Left kidney (tissue), 2 donors: Measurements from ENCODE around the gene CHI3L1. TPM values are rescaled to one million over a fixed set of nuclear protein-coding genes. Genes with fewer than 3 reads are reported as not detected.

Source experiments
- DNase-seq: peaks from one replicate; pipeline ENCODE4 v3.0.0-alpha.2; 2013
- polyA plus RNA-seq: library from polyadenylated mRNA; unstranded; fragments of 120-200 nt; gene quantifications from one replicate; pipeline ENCODE4 v1.2.1, GENCODE V29; 2013; ENCODE audit not compliant: insufficient read length

Gene CHI3L1
- polyA plus RNA-seq, 1 donor: 7.4 TPM

DNA sequence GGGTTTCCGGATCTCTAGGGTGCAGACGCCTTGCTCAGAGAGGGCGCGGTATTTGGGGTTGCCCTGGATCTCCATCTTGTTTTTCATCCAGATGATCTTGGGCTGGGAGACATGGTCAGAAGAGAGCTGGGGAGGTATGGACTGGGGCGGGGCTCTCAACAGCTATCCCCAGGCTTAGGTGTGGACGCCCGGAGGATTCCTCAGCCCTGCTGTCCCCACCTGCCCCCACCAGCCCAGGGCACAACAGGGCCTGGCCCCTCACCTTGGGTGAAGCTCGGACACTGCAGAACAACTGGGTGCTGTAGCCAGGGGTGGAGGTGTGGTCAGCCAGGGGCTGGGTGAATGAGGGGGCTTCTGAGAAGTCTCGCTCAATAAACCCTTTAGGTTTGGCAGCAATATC, 17.5 kb downstream of the CHI3L1 start:
- DNase-seq: no peak

DNA sequence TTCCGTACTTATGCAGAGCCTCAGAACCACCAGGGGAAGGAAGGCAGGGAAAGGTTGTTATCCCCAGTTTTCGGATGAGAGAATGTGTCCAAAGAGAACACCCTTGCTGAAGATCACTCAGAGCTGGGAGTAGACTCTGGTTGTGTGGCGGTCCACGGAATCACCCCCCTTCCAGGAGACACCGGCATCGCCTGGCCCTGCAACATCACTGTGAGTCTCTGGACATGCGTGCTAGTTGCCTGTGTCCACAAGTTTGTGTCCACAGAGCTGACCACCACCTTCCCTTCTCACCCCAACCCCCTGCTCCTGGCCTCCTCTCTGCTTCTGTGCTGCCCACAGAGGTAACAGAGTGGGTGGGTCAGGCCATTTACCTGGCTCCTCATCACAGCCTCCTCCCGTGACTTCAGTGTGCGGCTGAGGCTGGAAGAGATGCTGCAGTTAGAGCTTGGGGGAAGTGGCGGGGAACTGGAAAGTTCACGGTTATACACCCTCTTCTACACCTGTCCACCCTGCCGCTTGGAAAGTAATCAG, 18.2 kb downstream of the CHI3L1 start:
- no peak for DNase-seq

DNA sequence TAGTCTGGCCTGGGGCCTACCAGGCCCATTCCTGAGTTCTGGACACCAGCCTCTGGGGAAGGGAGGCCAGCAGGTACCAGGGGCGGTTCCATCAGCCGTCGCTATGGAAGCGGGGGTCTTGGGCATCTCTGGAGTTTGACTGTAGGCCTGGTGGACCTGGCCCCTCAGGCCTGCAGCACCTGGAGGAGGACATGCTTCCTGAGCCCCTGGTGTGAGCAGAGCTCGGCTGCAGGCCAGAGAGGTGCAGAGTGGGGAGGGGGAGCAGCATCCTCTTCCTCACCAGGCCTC, 18.6 kb downstream of the CHI3L1 start:
- no peak for DNase-seq

DNA sequence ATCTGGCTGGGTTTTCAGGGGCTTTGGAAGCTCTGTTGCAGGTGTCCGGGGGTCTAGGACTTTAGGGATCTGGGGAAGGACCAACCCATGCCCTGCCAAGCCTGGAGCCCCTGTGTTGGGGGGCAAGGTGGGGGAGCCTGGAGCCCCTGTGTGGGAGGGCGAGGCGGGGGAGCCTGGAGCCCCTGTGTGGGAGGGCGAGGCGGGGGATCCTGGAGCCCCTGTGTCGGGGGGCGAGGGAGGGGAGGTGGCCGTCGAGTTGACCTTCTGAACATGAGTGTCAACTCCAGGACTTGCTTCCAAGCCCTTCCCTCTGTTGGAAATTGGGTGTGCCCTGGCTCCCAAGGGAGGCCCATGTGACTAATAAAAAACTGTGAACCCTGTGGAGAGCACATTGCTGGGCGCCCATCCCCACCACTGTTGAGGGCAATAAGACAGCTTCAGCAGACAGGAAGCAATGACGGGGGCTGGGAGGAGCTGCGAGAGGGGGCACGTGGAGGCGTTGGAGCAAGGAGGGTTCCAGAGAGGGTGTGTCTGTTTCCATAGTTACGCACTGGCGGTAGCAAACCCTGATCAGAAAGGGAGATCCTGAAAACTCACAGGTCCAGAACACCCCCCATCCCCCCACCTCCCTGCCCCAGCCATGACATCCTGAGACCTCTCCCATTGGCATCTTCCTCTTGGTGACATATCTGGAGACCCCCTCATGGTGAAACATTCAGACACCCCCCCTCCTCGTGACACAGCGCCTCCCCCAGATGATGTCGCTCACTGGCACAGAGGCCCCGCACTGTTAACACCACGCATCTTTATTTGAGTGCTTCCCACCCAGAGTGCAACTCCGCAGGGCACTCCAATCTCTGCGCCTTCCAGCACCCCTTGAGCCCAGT, 19.2 kb downstream of the CHI3L1 start:
- no peak for DNase-seq

DNA sequence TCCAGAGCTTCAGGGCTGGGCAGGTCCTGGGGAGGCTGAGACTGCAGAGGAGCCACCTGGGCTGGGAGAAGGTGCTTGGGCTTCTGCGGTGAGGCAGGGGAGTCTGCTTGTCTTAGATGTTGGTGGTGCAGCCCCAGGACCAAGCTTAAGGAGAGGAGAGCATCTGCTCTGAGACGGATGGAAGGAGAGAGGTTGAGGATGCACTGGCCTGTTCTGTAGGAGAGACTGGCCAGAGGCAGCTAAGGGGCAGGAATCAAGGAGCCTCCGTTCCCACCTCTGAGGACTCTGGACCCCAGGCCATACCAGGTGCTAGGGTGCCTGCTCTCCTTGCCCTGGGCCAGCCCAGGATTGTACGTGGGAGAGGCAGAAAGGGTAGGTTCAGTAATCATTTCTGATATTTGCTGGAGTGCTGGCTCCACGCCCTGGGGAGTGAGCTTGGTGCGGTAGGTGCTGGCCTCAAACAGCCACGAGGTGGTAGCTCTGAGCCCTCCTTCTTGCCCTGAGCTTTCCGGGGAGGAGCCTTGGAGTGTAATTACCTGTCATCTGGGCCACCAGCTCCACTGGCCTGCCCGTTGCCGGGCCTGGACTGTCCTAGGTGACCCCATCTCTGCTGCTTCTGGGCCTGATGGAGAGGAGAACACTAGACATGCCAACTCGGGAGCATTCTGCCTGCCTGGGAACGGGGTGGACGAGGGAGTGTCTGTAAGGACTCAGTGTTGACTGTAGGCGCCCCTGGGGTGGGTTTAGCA, 20.1 kb downstream of the CHI3L1 start:
- DNase-seq: no peak

DNA sequence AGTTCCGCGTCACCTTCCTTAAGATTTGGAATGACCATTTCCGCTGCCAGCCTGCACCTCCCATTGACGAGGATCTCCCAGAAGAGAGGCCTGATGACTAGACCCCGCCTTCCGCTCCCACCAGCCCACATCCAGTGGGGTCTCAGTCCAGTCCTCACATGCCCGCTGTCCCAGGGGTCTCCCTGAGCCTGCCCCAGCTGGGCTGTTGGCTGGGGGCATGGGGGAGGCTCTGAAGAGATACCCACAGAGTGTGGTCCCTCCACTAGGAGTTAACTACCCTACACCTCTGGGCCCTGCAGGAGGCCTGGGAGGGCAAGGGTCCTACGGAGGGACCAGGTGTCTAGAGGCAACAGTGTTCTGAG, 20.7 kb downstream of the CHI3L1 start:
- DNase-seq: no peak

DNA sequence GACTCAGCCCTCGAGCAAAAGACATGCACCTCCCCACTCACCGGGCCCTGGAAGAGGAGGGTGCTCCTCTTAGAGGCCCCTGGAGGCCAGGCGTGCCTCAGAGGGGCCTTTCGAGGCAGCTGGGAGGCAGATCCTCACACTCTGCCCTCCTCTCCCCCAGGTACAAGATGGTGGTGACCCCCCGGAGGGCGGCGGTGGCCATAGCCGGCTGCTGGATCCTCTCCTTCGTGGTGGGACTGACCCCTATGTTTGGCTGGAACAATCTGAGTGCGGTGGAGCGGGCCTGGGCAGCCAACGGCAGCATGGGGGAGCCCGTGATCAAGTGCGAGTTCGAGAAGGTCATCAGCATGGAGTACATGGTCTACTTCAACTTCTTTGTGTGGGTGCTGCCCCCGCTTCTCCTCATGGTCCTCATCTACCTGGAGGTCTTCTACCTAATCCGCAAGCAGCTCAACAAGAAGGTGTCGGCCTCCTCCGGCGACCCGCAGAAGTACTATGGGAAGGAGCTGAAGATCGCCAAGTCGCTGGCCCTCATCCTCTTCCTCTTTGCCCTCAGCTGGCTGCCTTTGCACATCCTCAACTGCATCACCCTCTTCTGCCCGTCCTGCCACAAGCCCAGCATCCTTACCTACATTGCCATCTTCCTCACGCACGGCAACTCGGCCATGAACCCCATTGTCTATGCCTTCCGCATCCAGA, 21.3 kb downstream of the CHI3L1 start:
- DNase-seq: no peak

DNA sequence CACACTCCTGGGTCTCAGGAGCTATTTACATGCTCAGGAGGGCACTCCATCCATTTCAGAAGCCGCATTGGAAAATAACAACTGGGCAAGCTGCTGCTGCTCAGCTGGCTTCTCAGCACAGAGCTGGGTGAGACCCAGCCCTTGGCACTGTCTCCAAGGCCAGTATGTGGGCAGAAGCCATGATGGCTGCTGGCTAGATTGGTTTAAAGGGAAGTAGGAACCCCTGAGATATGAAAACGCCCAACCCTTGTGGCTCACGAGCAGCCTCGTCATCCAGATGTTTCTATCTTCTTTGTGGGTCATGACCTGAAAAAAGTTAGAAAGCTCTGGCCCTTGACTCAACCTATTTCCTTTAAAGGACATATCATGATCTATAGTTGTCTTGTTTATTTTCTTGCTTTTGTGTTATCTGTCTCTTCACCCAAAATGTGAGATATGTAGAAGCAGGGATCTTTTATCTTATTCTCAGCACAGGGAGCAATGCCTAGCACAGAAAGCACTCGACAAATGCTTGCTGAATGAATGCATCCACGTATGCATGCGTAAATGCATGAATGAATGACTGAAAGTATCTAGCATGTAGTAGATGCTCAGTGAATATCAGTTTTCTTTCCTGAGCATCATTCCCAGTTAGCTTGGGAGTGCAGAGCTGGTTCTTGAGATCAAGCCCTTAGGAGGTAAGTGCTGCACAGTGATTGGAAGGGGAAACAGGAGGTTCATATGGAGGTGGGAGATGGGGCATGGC, 22.4 kb downstream of the CHI3L1 start:
- no peak for DNase-seq

DNA sequence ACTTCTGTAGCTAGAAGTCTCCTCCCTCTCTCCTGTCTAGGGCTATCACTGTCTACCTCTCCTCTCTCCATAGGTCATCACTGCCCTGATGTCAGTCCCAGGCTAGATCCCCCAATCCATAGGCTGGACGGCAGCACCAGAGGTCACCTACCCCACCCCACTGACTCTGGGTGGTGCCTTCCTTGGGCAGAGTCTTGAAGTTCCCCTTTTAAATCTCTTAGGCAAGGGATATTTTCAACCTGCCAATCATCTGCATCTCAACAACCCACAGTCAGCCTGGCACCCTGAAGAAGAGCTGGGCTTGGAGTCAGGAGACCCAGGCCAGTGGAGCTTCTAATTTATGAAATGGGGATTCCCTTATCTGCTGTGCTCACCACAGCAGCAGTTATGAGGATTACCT, 24.1 kb downstream of the CHI3L1 start:
- DNase-seq: no peak

DNA sequence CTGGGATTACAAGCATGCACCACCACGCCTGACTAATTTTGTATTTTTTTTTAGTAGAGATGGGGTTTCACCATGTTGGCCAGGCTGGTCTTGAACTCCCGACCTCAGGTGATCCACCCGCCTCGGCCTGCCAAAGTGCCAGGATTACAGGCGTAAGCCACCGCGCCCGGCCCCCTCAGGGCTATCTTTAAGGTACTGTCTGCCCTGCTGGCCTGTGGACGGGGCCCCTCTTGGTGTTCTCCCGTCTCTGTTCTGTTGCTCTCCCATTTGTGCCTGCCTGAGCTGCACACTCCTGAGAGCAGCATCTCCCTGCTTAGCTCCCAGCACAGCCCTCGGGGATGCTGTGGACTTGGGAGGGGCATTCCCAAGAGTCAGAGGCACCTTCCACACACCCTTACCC, 24.8 kb downstream of the CHI3L1 start:
- no peak for DNase-seq

DNA sequence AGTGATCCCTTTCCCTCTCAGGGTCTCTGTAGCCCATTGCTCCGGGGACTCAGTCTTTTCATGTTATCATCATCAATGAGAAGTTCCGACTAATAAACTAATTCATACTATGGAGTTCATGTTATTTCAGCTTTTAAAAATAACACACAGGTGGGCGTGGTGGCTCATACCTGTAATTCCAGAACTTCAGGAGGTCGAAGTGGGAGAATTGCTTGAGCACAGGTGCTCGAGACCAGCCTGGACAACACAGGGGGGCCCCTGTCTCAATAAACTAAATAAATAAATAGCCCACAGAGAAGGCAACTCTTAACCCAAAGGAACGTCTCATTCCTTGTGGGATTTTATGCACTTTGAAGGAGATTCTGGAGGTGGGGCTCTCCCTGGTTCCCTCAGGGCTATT, 25.3 kb downstream of the CHI3L1 start:
- no peak for DNase-seq

DNA sequence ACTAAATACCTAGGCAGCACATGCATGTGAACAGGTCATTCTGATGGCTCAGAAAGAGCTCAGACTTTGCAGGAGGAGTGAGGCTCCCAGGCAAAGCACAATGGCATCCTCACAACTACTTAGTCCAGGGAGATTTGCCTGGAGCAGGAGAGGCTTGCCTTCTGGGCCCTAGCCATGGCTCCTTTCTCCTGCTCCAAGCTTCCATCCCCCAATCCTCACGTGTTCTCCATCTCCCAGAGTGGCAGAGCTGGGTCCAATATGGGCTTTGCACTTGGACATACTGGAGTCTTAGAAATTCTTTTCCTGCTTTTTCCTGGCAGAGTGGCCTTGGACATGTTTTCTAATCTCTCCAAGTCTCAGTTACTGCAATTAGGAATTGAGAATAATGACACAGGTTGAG, 26.7 kb downstream of the CHI3L1 start:
- no peak for DNase-seq

DNA sequence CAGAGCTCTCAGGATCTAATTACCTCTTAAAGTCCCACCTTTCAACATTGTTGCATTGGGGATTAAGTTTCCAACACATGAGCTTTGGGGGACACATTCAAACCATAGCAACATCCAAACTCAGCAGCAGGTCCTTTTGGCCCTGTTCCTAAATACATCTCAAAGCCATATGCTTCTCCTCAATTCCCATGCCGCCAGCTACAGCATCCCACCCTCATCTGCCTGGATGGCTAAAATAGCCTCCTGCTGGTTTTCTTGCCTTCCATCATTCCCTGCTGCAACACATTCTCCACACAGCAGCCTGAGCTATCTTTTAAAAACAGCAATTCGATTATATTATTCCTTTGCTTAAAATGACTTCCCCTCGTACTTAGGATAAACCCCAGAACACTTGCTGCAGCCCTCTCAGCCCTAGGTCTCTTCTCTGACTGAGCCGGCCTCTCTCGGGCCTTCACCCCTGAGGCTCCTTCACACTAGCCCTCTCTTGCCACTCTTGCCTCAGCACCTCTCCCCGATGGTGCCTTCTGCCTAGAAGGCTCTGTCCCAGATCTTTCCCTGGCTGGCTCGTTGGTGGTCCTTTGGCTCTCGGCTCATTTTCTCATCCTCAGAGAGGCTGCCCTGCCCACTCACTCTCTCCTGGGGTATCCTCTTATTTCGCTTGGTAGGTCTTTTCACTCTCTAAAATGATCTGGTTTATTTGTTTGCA, 27.4 kb downstream of the CHI3L1 start:
- DNase-seq: no peak

DNA sequence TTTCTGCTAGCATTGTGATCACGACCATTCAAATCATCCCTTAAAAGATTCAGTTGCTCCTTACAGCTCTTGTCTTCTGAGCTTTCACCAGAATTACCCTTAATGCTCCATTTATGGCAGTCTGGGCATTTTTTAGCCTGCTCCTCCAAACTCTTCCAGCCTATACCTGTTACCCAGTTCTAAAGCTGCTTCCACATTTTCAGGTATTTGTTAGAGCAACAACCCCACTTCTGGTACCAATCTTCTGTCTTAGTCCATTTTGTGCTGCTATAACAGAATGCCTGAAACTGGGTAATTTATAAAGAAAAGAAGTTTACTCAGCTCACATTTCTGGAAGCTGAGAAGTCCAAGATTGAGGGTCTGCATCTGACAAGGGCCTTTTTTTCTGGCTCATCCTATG, 28.1 kb downstream of the CHI3L1 start:
- DNase-seq: no peak

DNA sequence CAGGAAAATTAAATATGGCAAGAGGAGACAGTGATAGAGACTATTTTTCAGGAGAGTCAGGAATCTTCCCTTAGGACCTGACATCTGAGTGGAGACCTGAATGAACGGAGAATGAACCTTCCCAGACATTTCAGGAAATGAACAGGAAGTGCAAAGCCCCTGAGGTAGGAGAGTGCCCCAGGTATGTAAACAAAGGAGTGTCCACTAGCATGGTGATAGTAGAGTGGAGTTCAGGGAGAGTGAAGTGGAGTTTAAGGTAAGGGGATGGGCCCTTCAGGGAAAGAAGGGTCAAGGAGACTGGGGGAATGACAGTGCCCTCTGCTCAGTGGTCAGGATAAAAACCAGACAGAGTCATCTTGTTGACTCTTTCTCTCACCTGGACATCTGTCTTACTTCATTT, 30.2 kb downstream of the CHI3L1 start:
- no peak for DNase-seq

DNA sequence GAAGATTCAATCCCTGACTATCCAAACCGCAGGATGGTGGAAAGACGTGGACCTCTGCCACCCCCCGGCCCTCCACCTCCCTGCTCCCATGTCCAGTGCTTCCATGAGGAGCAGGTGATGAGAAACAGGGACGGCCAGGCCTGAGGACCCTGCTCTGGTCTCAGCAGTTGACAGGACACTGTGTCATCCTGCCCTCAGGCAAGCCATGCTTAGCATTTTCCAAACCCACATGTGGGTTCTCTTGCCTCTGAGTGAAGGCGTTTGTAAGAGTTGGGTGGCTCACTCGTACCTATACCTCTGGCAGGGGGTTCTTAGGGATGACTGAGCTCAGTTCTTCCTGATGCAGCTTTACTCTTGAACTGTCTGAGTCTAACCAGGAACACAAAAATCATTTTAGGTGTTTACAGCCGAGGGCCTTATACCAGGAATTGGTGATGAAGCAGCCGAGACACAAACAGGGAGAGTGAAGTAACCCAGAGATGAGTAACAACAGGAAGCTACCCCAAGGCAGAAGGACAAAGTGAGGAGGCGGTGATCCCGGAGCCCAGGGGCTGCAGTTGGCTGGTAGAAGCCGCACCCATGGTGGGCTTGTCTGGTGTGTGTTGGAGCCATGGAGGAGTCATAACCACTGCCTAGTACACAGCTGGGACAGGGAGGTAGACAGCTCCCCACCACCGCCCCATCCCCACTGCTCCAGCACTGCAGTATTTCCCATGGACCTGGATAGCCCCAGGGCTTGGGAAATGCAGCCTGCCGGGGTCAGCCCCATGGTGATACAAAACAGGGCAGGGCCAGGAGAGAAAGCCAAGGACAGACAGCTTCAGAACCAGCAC, 32.3 kb downstream of the CHI3L1 start:
- no peak for DNase-seq

DNA sequence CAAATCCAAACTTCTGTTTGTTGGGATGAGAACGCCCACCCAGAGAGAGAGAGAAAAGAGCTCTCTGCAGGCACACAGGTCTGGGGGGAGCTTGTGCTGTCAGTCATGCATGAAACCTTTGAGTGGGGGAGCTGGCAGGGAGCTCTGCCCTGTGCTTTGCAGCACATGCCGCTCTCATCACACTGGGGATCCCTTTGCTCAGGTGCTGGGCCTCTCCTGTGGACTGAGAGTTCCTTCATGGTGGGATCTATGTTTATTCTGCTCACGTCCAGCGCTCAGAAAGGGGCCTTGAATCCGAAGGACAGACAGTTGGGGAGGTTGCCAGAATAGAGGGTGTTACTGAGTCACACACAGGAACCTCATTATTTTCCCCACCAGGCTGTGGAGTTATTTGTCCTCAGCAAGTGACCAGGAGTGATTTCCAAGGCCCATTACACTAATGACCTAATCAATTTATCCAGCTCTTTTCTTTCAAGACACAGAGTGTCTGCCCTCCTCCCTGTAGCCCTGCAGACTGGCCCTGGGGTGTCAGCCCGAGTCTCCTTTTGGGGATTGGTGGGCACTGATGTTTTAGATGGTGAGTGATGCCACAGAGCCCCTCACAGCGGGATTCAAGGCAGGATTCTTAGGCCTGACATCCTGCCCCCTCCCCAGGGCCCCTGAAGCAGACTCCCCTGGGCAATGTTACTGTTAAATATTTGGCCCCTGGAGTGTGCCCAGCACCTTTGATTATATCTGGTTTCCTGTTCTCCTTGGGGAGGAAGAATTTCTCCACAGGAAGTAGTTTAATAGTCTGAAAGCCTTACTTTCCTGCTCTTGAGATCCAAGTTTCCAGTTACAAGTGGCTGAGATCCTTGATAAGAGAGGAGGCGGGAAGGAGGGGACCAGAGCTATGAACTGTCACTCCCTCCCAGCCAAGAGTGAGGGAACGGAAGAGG, 33.2 kb downstream of the CHI3L1 start:
- DNase-seq: no peak

DNA sequence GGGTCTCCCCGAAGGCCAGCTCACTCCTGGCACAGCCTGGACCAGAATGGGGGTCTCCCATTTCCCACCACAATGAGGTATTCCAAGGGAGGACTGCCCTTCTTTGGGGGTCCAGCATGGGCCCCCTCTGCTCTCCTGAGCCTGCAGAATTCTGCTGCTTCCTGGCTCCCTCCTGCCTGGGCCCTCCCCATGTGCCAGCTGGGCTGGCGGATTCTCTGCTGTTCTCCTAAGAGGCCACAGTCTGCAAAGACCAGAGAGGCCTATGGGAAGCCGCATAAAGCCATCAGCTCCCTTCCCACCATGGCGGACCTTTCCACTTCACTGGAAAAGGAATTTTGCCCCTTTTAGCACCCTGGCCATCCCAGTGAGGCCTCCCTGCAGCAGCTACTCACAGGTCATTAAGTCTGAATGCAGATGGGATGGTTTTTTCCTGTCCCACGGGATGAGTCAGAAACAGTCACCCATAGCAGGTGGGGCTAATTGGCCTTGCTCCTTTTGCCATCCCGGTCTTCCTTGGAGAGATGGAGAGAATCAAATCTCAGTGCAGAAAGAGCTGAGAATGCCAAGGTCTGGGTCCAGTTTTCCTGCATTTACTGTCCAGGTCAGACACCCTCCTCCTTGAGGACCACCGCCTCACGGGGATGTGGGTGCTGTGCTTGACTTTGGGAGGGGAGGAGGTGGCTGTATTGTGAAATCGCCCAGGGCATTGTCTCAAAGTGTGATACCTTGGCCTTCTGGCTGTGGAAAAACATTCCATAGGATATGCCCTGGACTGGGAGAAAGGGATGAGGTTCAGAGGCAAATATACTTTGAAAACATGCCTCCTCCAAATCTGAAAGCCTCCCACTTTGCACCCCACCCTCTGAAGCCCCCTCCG, 34.1 kb downstream of the CHI3L1 start:
- DNase-seq: peak; percentile 70
